GM21526 (cell line): ENCODE data around the gene CANT1.

Source experiments
- ATAC-seq: cut with Tn5 transposase; IDR thresholded peaks from one replicate; pipeline ENCODE4 v1.9.1; 2021; ENCODE audit warnings: moderate library complexity; ENCODE audit not compliant: unreplicated experiment, low FRiP score

The CANT1 gene

DNA sequence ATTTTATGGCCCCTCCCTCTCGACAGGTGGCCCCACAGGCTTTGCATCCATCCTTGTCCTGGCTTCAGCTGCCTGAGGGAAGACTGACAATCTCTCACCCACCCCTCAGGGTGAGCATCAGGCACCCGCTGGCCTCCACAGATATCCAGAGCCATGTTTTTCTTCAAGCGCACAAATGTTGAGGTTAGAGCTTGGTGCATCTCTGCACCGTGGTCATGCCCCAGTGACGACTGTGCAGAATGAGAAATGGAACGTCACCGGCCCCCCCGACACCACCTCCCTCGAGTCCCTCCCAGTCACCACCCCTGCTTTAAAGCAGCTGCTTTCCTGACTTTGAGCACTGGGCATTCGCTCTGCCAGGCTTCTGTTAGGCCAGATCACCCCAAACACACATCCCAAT, 64.6 kb downstream of the CANT1 start:
- ATAC-seq, result no peak

DNA sequence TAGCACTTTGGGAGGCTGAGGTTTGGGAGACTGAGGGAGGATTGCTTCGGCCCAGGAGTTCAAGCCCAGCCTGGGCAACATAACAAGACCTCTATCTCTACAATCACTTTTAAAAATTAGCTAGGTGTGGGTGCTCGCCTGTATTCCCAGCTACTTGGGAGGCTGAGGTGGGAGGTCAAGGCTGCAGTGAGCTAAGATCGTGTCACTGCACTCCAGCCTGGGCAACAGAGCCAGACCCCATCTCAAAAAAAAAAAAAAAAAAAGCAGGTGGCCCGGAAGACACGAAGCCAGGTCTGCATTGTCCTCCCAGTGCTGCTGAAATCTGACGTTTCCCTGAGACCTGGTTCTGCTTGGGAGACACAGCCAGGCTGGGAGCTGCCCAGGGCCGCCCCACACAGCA, 65.5 kb downstream of the CANT1 start:
- no peak for ATAC-seq
